ENCODE results near the gene ACP3. TPM values are rescaled to one million over a fixed set of nuclear protein-coding genes. Genes with fewer than 3 reads are reported as not detected.

The ACP3 gene
- polyA plus RNA-seq, 1 donor from 2014 or later = not detected

GRCh38 chr3:132360717-132361116 lies 43.5 kb downstream of the ACP3 start:
- H3K27me3 ChIP-seq (ENCODE audit: insufficient read depth, low read depth, low read length) = no peaks in the 10 kb centered on the region
- H3K36me3 ChIP-seq (ENCODE audit: insufficient read depth, low read length) = no peaks in the 10 kb centered on the region
- no peak overlapping the region for H3K27ac ChIP-seq (ENCODE audit: low read length)
- no peaks in the 10 kb centered on the region for H4K20me1 ChIP-seq (ENCODE audit: insufficient read depth)
- H2AFZ ChIP-seq (ENCODE audit: low read depth, low read length) = no peak overlapping the region
- no peaks in the 10 kb centered on the region for H3K9me2 ChIP-seq (ENCODE audit: insufficient read depth, low read length)
- H3F3A ChIP-seq (ENCODE audit: insufficient read depth, low read length, poor library complexity, severe bottlenecking) = no peaks in the 10 kb centered on the region
- no peaks in the 10 kb centered on the region for H3K9me3 ChIP-seq (ENCODE audit: low read length)
- no peaks in the 10 kb centered on the region for H3K79me2 ChIP-seq (replicated peaks; ENCODE audit: insufficient read depth, low read length)
- TF ChIP-seq RAD21 (conservative IDR thresholded peaks at IDR 0.05) = no peak
- TF ChIP-seq POLR2AphosphoS5 (IDR thresholded peaks at IDR 0.05) = no peak
- TF ChIP-seq MXI1 (conservative IDR thresholded peaks at IDR 0.05; ENCODE audit: poor library complexity, severe bottlenecking) = no peak
- TF ChIP-seq EZH2 (IDR thresholded peaks at IDR 0.05; ENCODE audit: borderline replicate concordance, insufficient read depth, low read length, poor library complexity, severe bottlenecking) = no peak
- TF ChIP-seq TAF1 (IDR thresholded peaks at IDR 0.05; ENCODE audit: low read depth) = no peak
- TF ChIP-seq CTCF (IDR thresholded peaks at IDR 0.05; ENCODE audit: poor library complexity, severe bottlenecking) = no peak
- no peak for TF ChIP-seq EP300 (conservative IDR thresholded peaks at IDR 0.05; ENCODE audit: poor library complexity, severe bottlenecking)
- TF ChIP-seq REST (IDR thresholded peaks at IDR 0.05; ENCODE audit: borderline replicate concordance) = no peak
- TF ChIP-seq SMC3 (conservative IDR thresholded peaks at IDR 0.05; ENCODE audit: poor library complexity) = no peak
- H3K4me2 ChIP-seq (ENCODE audit: low read length) = no peak overlapping the region
- no peak overlapping the region for H3K4me3 ChIP-seq (ENCODE audit: low read length)
- no peak overlapping the region for H3K9ac ChIP-seq (ENCODE audit: low read length)

GRCh38 chr3:132362329-132362728 lies 45.1 kb downstream of the ACP3 start:
- Histone ChIP-seq H3K4me3 (ENCODE audit: low read length) (no peak overlapping the region), H4K20me1 (ENCODE audit: insufficient read depth) (no peaks in the 10 kb centered on the region), H3K27ac (ENCODE audit: low read length) (no peak overlapping the region), H3K9me3 (ENCODE audit: low read length) (no peaks in the 10 kb centered on the region), H3K9ac (ENCODE audit: low read length) (no peak overlapping the region), H3K27me3 (ENCODE audit: insufficient read depth, low read depth, low read length) (no peaks in the 10 kb centered on the region), H3K79me2 (replicated peaks; ENCODE audit: insufficient read depth, low read length) (no peaks in the 10 kb centered on the region), H3K36me3 (ENCODE audit: insufficient read depth, low read length) (no peaks in the 10 kb centered on the region), H3K4me2 (ENCODE audit: low read length) (no peak overlapping the region), H3F3A (ENCODE audit: insufficient read depth, low read length, poor library complexity, severe bottlenecking) (no peaks in the 10 kb centered on the region), H3K9me2 (ENCODE audit: insufficient read depth, low read length) (no peaks in the 10 kb centered on the region), H2AFZ (ENCODE audit: low read depth, low read length) (no peak overlapping the region)
- TF ChIP-seq SMC3 (conservative IDR thresholded peaks at IDR 0.05; ENCODE audit: poor library complexity) (no peak), CTCF (IDR thresholded peaks at IDR 0.05; ENCODE audit: poor library complexity, severe bottlenecking) (no peak), MXI1 (conservative IDR thresholded peaks at IDR 0.05; ENCODE audit: poor library complexity, severe bottlenecking) (no peak), TAF1 (IDR thresholded peaks at IDR 0.05; ENCODE audit: low read depth) (no peak), EZH2 (IDR thresholded peaks at IDR 0.05; ENCODE audit: borderline replicate concordance, insufficient read depth, low read length, poor library complexity, severe bottlenecking) (no peak)

Data from neural cell (in vitro differentiated cells).